ENCODE results near the gene IDH2. TPM values are rescaled to one million over a fixed set of nuclear protein-coding genes. Genes with fewer than 3 reads are reported as not detected.

Gene IDH2
- total RNA-seq, 5 donors from 2014 or later (not counting 1 experiment from before 2014, with no cell fraction given), result 45.8 to 56.1 (median 49.2) TPM

- Histone ChIP-seq H3K27ac (ENCODE audit: low read length) (peak overlapping the region; percentile 68), H3K36me3 (ENCODE audit: control insufficient read depth in 2 of 2, extremely low read depth in 1 of 2, insufficient read depth in 1 of 2, low read length in 1 of 2) (no peaks in the 10 kb centered on the region), H3K4me1 (ENCODE audit: control insufficient read depth in 1 of 2, extremely low read depth in 1 of 2, insufficient read depth in 2 of 2, low read length in 2 of 2) (peaks cover 23 to 63% of the 10 kb centered on the region in 2 experiments), H3K4me3 (ENCODE audit: control insufficient read depth in 1 of 2, extremely low read depth in 1 of 2, low read length in 1 of 2) (peak overlapping the region in 1 of 2 donors; percentile 22), H3K9me3 (no peaks in the 10 kb centered on the region), H3K27me3 (replicated peaks in 1 of 2; ENCODE audit: control insufficient read depth in 2 of 2, extremely low read depth in 1 of 2, insufficient read depth in 2 of 2, low read length in 1 of 2) (no peaks in the 10 kb centered on the region)
- no peaks in the 10 kb centered on the region for H3K9me3 Mint-ChIP-seq
- peak overlapping the region; percentile 7 to 85 for H3K27ac Mint-ChIP-seq
- DNase-seq (peak in 20 of 35 experiments; percentile 15 to 66 (median 27)), ATAC-seq (replicated peaks in 1 of 4) (no peak)
- 93% methylated on average over 17 of the region's 19 CpGs for WGBS (ENCODE audit: insufficient coverage)
- ChIA-PET POLR2A (interaction anchor here in 1 of 2 donors (0.6 to 1.0 kb wide), 2 partner anchors 8 to 18 kb away, joined by 4 to 7 read pairs; no protein-coding TSS in a partner anchor), CTCF (interaction anchor here in 1 of 2 donors (0.6 kb wide), 1 partner anchor 10 kb away, joined by 3 read pairs; no protein-coding TSS in a partner anchor)
- peak overlapping the region in 2 of 3 donors; percentile 41 to 68 for H3K4me3 Mint-ChIP-seq
- no peaks in the 10 kb centered on the region for H3K36me3 Mint-ChIP-seq
- H3K27me3 Mint-ChIP-seq, result no peaks in the 10 kb centered on the region
- peaks cover 69 to 86% (median 73%) of the 10 kb centered on the region in 3 donors for H3K4me1 Mint-ChIP-seq
Observed at GRCh38 chr15:90035095-90035839, 67.0 kb downstream of the IDH2 start.

GRCh38 chr15:90033448-90033847 is 68.8 kb downstream of the IDH2 start:
- no peaks in the 10 kb centered on the region for H3K36me3 ChIP-seq (ENCODE audit: control insufficient read depth in 2 of 2, extremely low read depth in 1 of 2, insufficient read depth in 1 of 2, low read length in 1 of 2)
- CTCF ChIA-PET, result interaction anchor here in 1 of 2 donors (0.5 kb wide), 1 partner anchor 272 kb away, joined by 4 read pairs; no protein-coding TSS in a partner anchor
- H3K4me3 ChIP-seq (ENCODE audit: control insufficient read depth in 1 of 2, extremely low read depth in 1 of 2, low read length in 1 of 2), result no peak overlapping the region
- H3K4me3 Mint-ChIP-seq, result peak overlapping the region in 1 of 3 donors; percentile 68
- DNase-seq (no peak), ATAC-seq (replicated peaks in 1 of 4) (no peak)
- H3K27me3 Mint-ChIP-seq, result no peaks in the 10 kb centered on the region
- H3K4me1 ChIP-seq (ENCODE audit: control insufficient read depth in 1 of 2, extremely low read depth in 1 of 2, insufficient read depth in 2 of 2, low read length in 2 of 2), result peaks cover 23 to 63% of the 10 kb centered on the region in 2 experiments
- peak overlapping the region; percentile 69 to 85 for H3K27ac Mint-ChIP-seq
- 92% methylated on average over 5 of the region's 6 CpGs for WGBS (ENCODE audit: insufficient coverage)
- POLR2A ChIA-PET, result interaction anchor here in 1 of 2 donors (0.6 to 0.7 kb wide), 2 partner anchors 40 to 870 kb away, joined by 3 read pairs; no protein-coding TSS in a partner anchor
- H3K36me3 Mint-ChIP-seq, result peaks cover 3% of the 10 kb centered on the region
- peak overlapping the region; percentile 4 for H3K27ac ChIP-seq (ENCODE audit: low read length)
- H3K27me3 ChIP-seq (replicated peaks in 1 of 2; ENCODE audit: control insufficient read depth in 2 of 2, extremely low read depth in 1 of 2, insufficient read depth in 2 of 2, low read length in 1 of 2), result no peaks in the 10 kb centered on the region
- H3K9me3 Mint-ChIP-seq, result peaks cover 0 to 3% (median 0%) of the 10 kb centered on the region in 3 donors
- H3K9me3 ChIP-seq, result no peaks in the 10 kb centered on the region
- H3K4me1 Mint-ChIP-seq, result peaks cover 67 to 79% (median 71%) of the 10 kb centered on the region in 3 donors

Other genes with a start within 250 kb of the IDH2 start
- 10 to 100 TPM; 22.8 to 30.5 (median 24.9) TPM for gene AP3S2, start 208.5 kb downstream of the IDH2 start, total RNA-seq
- under 1 TPM in 4 of 5 donors, not detected in 1; 0.03 to 0.09 (median 0.06) TPM for gene ARPIN, start 189.5 kb downstream of the IDH2 start, total RNA-seq
- 10 to 100 TPM; 11.8 to 21.2 (median 17.7) TPM for gene ZNF710, start 101.1 kb downstream of the IDH2 start, total RNA-seq
- gene SEMA4B, start 98.9 kb upstream of the IDH2 start, total RNA-seq, result 10 to 100 TPM; 11.7 to 34.7 (median 25.4) TPM
- 100 to 1,000 TPM; 112 to 201 (median 139) TPM for gene CIB1, start 131.5 kb upstream of the IDH2 start, total RNA-seq
- gene GDPGP1, start 131.7 kb upstream of the IDH2 start, total RNA-seq, result 10 to 100 TPM in 3 of 5 donors, 1 to 10 TPM in 2; 7.9 to 14.5 (median 12.1) TPM
- gene TTLL13, start 147.1 kb upstream of the IDH2 start, total RNA-seq, result 1 to 10 TPM in 2 of 5 donors, under 1 TPM in 3; 0.46 to 1.7 (median 0.70) TPM
- gene NGRN, start 163.2 kb upstream of the IDH2 start, total RNA-seq, result 10 to 100 TPM; 44.5 to 53.1 (median 46.1) TPM
- gene ZNF774, start 249.8 kb upstream of the IDH2 start, total RNA-seq, result under 1 TPM; 0.61 to 0.85 (median 0.70) TPM

All from T-cell (primary cell).